Cardiac muscle cell (in vitro differentiated cells and primary cell): ENCODE measurements around the gene CGB2. TPM values are rescaled to one million over a fixed set of nuclear protein-coding genes. Genes with fewer than 3 reads are reported as not detected.

Experiments
- DNase-seq, 2 donors: peaks; one replicate each; pipeline versions ENCODE4 v3.0.0 to v3.0.0-alpha.2; 2010 to 2017; ENCODE audit warnings: low read depth in 1 of 2, low spot score in 1 of 2
- H3K27ac ChIP-seq: fragments of 200-600 bp; sonication (generic); 2 replicates; pipeline ENCODE4 v1.5.1; 2016
- H3K27me3 ChIP-seq: fragments of 200-600 bp; sonication (generic); 2 replicates; pipeline ENCODE4 v1.6.0; 2016; ENCODE audit warnings: control low read depth
- H3K36me3 ChIP-seq: fragments of 200-600 bp; sonication (generic); 2 replicates; pipeline ENCODE4 v1.5.1; 2016; ENCODE audit warnings: control low read depth
- H3K4me1 ChIP-seq: fragments of 200-600 bp; sonication (generic); 2 replicates; pipeline ENCODE4 v1.8.1; 2017; ENCODE audit warnings: low read depth, mild to moderate bottlenecking, mixed run types
- H3K4me3 ChIP-seq: fragments of 200-600 bp; sonication (generic); 2 replicates; pipeline ENCODE4 v1.5.1; 2016; ENCODE audit warnings: mild to moderate bottlenecking
- H3K9me3 ChIP-seq: fragments of 200-600 bp; sonication (generic); 2 replicates; pipeline ENCODE4 v1.5.1; 2017; ENCODE audit warnings: low read depth, mild to moderate bottlenecking, control low read depth
- CTCF ChIP-seq: IDR thresholded peaks from 2 replicates; pipeline ENCODE4 v1.5.1; 2012; ENCODE audit warnings: low read depth, mild to moderate bottlenecking, low read length
- polyA plus RNA-seq: library from polyadenylated mRNA; unstranded; fragments of >200 nt; fragmentation: Nextera tagmentation; extraction: Ambion mirVana; gene quantifications from 2 replicates; pipeline ENCODE4 v1.2.1, GENCODE V29; 2016
- total RNA-seq: library from RNA; depleted of rRNA; stranded (reverse); fragments of >200 nt; gene quantifications from 2 replicates; pipeline ENCODE4 v1.2.3, GENCODE V29; 2016

CGB2 gene
- total and polyA plus RNA-seq, 2 experiments from 2014 or later: not detected

DNA sequence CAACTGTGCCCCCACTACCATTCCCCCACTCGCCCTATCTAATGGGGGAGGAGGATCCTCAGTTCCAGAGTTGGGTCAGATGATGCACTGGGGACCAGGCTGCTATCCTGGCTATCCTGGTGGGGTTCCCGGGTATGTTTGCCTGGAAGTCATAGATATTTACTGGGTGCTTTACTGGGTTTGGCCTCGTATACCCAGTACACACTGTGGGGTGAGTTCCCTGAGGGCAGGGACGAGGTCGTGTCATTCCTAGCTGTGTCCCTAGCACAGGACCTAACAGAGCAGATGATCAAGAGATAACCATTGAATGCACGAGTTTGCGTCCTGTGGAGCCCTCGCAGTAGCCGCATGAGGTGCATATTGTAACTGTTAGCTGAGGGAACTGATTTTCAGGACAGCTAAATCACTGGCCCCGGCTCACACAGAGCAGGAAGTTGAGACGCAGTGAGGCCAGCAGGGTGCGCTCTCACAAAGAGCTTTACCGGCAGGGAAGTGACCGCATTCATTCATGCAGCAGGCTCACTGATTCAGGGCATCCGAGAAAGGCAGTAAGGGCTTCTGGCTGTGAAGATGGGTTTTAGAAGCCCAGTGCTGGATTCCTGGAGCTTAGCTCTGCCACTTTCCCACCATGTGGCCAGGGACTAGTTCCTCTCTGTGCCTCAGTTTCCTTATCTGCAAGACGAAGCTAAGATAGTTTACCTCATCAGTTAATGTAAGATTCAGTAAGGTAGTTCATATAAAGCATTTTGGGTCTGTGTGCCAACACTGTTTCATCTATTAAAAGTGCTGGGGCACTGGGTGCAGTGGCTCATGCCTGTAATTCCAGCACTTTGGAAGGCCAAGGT is 32.0 kb upstream of the CGB2 start:
- no peaks in the 10 kb centered on the region for H3K27me3 ChIP-seq
- TF ChIP-seq CTCF: peak; percentile 83

GRCh38 chr19:49004133-49004532 is 27.6 kb upstream of the CGB2 start:
- Histone ChIP-seq H3K36me3 (peaks cover 12% of the 10 kb centered on the region), H3K27ac (no peak overlapping the region), H3K4me1 (no peaks in the 10 kb centered on the region), H3K9me3 (no peaks in the 10 kb centered on the region), H3K27me3 (no peaks in the 10 kb centered on the region), H3K4me3 (no peak overlapping the region)
- DNase-seq: no peak
- TF ChIP-seq CTCF: no peak

More for the DNA sequence above, 32.0 kb upstream of the CGB2 start:
- H3K27ac ChIP-seq: no peak overlapping the region
- H3K4me3 ChIP-seq: no peak overlapping the region
- H3K36me3 ChIP-seq: peaks cover 7% of the 10 kb centered on the region
- no peaks in the 10 kb centered on the region for H3K9me3 ChIP-seq
- peak; percentile 80 to 82 for DNase-seq
- no peaks in the 10 kb centered on the region for H3K4me1 ChIP-seq

DNA sequence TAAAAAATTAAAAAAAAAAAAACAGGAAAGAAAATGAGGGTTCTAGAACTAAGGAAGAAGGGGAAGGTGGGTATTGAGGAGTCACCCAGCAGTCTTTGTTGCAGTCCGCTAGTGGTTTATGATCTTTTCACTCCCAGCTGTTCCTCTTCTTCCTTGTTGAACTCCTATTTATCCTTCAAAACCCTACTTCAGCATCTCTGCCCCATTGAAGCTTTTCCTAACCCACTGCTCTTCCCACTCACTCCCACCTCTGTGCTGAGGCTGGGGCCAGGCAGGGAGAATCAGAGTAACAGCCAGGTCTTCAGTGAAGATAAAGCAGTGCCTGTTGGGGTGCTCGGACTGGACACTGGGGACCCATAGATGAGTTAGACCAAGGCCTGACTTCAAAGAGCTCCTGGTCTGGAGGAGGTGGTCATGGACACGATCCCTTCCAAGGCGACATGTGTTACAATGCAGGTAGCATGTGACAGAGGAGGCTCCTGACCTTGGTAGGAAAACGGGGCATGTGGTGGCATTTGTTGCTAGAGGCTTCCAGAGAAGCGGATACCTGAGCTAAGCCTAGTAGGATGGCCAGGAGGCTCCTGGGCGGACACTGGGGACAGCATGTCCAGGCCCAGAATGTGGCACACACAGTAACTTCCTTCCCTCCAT is 26.6 kb upstream of the CGB2 start:
- DNase-seq: no peak
- no peaks in the 10 kb centered on the region for H3K9me3 ChIP-seq
- no peak for TF ChIP-seq CTCF
- no peaks in the 10 kb centered on the region for H3K4me1 ChIP-seq
- H3K27me3 ChIP-seq: no peaks in the 10 kb centered on the region
- no peak overlapping the region for H3K4me3 ChIP-seq
- H3K36me3 ChIP-seq: peaks cover 13% of the 10 kb centered on the region
- H3K27ac ChIP-seq: no peak overlapping the region

DNA sequence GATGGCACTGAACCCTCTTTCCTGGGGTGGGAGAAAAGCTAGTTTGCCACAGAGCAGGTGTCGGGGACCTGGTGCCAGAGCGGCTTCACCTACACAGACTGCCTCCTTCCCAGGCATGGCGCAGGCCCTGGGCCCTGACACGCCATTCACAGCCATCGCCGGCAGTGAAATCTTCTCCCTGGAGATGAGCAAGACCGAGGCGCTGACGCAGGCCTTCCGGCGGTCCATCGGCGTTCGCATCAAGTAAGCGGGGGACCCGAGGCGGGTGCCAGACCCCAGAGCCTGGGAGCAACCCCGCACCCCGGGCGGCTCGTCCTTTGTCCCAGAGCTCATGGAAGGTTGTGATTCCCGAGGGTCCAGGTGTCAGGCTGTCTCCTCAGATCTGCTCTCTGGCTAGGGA is 24.8 kb upstream of the CGB2 start:
- no peak overlapping the region for H3K27ac ChIP-seq
- TF ChIP-seq CTCF: no peak
- no peak for DNase-seq
- no peaks in the 10 kb centered on the region for H3K4me1 ChIP-seq
- no peak overlapping the region for H3K4me3 ChIP-seq
- no peaks in the 10 kb centered on the region for H3K27me3 ChIP-seq
- H3K36me3 ChIP-seq: peaks cover 18% of the 10 kb centered on the region
- H3K9me3 ChIP-seq: no peaks in the 10 kb centered on the region

DNA sequence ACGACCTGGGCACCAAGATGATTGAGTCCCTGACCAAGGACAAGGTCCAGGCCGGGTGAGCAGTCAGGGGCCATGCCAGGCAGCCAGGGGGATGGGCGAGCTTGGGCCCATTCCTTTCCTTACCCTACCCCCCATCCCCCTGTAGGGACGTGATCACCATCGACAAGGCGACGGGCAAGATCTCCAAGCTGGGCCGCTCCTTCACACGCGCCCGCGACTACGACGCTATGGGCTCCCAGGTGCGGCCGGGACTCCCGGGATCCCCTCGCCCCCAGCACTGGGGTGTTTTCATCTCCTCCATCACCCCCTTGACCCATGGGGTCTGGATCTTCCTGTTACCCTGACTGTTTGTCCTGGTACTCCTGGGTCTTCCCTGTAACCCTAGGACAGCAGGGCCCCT is 21.9 kb upstream of the CGB2 start:
- no peaks in the 10 kb centered on the region for H3K4me1 ChIP-seq
- no peak overlapping the region for H3K27ac ChIP-seq
- no peak for DNase-seq
- no peaks in the 10 kb centered on the region for H3K9me3 ChIP-seq
- H3K36me3 ChIP-seq: peaks cover 13% of the 10 kb centered on the region
- no peak for TF ChIP-seq CTCF
- H3K27me3 ChIP-seq: no peaks in the 10 kb centered on the region
- H3K4me3 ChIP-seq: no peak overlapping the region
